Measurements from ENCODE around the gene CYP4Z1.
"Not testable (repeated sequence)": the region's sequence is repeated elsewhere in the genome, so short reads cannot be mapped to it uniquely, and the experiment has no call there.

CYP4Z1 gene

GRCh38 chr1:47031585-47031984 is 35.4 kb upstream of the CYP4Z1 start:
- H3K27ac ChIP-seq = peak overlapping the region; percentile 91
- no peak for TF ChIP-seq CTCF (conservative IDR thresholded peaks at IDR 0.05)

DNA sequence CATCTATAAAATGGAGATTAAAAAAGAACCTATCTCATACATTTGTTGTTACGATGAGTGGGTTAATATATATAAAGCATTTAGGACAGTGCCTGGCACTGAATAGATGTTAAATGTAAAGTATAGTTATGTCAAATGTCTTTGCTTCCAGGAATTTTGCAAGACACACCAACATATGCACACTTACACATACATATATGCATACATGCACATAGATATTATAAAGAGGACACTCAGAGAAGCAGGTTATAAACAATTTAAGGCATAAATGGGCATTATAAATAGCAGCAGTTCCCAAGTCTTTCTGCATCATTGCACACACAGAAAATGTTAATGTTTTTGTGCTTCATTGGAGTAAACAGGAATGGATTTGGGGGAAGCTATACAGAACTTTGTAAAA is 30.3 kb upstream of the CYP4Z1 start:
- TF ChIP-seq CTCF (conservative IDR thresholded peaks at IDR 0.05) = no peak
- H3K27ac ChIP-seq = no peak overlapping the region

DNA sequence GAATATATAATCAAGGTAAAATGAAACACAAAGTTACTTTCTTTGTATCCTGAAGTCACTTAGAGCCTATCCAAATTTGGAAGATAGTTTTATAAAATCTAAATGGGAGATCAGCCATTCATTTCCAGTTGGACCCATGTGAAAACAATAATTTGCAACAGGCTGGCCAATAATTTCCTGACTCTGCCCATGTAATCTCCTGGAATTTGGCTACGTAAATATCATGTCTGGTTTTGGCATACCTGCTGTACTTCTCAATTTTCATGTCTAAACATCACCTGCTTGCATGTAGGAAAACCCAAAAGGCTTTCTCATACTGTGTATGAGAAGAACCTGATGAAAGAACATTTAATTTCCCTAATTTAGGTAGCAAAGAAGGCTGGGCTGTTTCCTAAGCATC is 7.7 kb upstream of the CYP4Z1 start:
- no peak for TF ChIP-seq CTCF (conservative IDR thresholded peaks at IDR 0.05)
- peak overlapping the region; percentile 56 for H3K27ac ChIP-seq

- H3K27ac ChIP-seq = not testable (repeated sequence)
Measured at GRCh38 chr1:47069080-47069479, 2.0 kb downstream of the CYP4Z1 start.

DNA sequence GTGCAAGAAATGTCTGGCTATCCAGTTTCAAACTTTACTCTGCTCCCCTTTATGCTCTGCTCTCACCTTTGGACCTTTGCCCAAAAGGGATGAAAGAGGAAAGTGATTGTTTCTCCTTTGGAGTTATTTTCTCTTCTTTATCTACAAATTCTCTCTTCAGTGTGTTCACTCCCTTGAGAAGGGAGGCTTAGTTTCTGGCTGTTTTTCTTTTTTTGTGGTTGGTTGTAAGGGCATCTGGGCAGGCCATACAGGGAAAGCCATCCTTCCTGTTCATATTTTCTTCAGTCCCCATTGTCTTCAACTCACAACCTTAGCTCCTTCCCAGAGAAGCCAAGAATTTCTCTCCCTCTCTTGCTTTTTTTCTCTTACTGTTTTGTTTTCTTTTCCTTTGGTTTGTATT is 2.5 kb downstream of the CYP4Z1 start:
- H3K27ac ChIP-seq = not testable (repeated sequence)

DNA sequence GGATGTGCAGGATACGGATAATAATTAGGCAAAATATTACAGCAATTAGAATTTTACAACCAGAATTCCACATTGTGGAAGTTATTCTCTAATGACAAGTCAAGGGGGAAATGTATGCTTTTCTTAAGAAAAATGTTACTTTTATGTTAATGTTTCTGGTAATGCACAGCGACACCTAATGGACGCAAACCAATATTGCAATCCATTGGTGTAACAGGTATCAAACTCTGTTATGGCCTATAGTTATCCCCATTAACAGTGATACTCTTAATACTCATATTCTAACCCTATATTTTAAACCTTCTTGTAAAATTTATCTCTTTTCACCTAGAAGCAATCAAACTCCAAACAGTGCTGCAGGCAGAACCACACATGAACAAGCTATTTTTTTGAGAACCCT is 22.3 kb downstream of the CYP4Z1 start:
- TF ChIP-seq CTCF (conservative IDR thresholded peaks at IDR 0.05) = peak; percentile 72
- not testable (repeated sequence) for H3K27ac ChIP-seq

DNA sequence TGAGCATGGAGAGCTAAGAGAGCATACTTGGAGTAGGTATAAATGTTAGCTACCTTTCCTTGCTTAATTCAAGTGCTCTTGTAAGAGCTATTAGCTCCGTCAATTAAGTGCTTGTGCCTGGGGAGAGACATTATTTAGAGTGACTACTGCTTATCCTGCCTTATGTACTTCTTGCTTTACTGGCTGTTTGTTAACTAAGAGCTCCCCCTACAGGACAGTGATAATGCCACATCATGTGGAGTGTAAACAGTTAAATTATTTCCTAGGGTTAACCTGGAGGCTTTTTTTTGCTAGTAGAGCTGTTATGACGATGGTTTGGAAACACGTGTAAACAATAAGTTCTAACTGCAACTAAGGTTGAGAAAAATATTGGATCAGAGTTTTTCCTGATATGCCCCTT is 24.4 kb downstream of the CYP4Z1 start:
- TF ChIP-seq CTCF (conservative IDR thresholded peaks at IDR 0.05) = peak; percentile 65
- not testable (repeated sequence) for H3K27ac ChIP-seq

DNA sequence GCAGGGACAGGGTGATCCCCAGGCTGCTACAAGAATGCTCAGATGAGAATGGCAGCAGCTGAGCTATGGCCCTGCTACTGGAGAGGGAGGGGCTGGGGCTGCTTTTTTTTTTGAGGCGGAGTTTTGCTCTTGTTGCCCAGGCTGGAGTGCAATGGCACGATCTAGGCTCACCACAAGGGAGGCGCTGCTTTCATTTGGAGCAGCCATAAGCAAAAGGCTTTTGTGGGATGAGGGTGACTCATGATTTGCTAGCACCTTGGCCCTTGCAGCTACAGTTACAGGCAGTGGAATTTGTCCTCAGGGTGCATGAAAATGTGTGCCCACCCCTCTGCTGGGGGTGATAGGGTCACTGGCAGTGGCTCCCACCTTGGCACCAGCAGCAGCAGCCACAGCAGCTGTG is 37.8 kb downstream of the CYP4Z1 start:
- no peak for TF ChIP-seq CTCF (conservative IDR thresholded peaks at IDR 0.05)
- H3K27ac ChIP-seq = no peak overlapping the region

DNA sequence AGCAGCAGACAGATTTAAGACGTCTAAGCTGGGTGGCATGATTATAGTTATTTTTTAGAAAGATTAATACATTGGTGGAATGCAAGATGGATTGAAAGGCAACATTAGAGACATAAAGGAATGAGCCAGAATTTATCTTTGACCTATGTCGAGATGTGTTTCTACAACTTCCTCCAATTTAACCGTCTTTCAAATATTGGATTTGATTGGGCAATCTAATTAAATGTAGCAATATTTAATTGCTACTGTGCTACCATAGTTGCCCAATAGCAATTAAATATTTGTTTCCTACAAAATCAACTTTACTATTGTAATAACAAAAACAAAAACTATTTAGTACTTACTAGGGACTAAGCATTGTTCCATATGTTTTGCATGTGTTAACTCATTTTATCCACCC is 39.8 kb downstream of the CYP4Z1 start:
- no peak overlapping the region for H3K27ac ChIP-seq
- TF ChIP-seq CTCF (conservative IDR thresholded peaks at IDR 0.05) = no peak

DNA sequence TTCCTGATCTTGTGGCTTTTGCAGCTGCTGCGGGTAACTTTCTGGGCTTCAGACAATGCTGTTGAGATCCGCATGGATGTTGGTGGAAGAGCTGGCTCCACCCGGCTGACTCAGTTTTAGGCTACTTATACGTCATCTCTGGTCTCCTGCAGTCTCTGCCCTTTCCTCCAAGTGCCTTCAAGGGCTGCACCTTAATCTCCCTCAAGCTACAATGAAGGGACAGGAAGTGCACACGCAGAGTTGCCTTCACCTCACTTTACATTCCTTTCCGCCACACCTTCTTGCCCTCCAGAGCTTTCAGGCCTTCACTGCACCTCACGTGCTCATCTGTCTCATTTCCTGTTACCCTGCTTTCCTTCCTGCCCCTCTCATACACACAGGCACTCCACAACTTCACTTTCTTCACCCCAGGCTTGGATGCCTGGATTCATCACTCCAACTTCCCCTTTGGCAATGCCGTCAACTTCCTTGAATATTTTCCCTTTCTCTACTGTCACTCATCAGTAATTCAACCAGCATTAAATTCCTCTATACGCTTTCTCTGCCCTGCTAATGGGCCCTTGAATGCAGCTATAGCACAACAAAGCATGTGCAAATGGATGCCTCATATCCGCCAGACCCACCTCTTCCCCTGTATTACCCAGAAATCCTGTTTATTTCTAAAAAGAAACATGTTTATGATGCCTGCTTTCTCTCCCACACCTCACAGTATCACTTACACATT is 41.0 kb downstream of the CYP4Z1 start:
- H3K27ac ChIP-seq = not testable (repeated sequence)

DNA sequence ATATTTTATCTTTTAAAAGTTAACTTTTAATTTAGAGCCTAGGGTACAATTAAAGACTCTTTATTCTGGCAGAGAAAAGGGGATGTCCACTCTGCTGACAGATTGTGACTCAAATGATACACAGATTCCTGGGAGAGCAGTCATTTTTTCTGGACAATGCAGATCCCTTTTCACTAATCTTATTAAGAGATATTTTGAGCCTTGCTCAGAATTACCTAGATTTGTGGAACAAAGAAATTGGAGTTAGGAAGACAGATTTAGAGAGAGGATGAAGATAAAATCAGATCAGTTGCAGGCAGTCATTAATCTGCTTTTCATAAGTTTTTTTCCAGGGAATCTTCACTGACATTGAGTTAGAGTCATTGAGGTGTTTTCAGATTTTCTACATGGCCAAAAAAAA is 42.5 kb downstream of the CYP4Z1 start:
- not testable (repeated sequence) for H3K27ac ChIP-seq

Data from VCaP (cell line).